Natural killer cell (primary cell): ENCODE data around the gene ADAMTS17. TPM values are rescaled to one million over a fixed set of nuclear protein-coding genes. Genes with fewer than 3 reads are reported as not detected.

ENCODE experiments used
- ATAC-seq, 3 donors: fragments of 150-1000 bp in 2 of 3; fragments of 200-7000 bp in 1 of 3; cut with Tn5 transposase; 1 replicate in 1 of 3; 2 replicates in 2 of 3; pipeline ENCODE4 v1.10.0; 2021; ENCODE audit warnings: mild to moderate bottlenecking in 2 of 3, moderate library complexity in 2 of 3
- DNase-seq, 2 donors: peaks; one replicate each; pipeline versions ENCODE4 v3.0.0 to v3.0.0-alpha.2; 2013 to 2021; ENCODE audit warnings: mixed read lengths in 1 of 2
- H3K27ac ChIP-seq: one replicate; pipeline ENCODE4 v1.5.1; 2013; ENCODE audit warnings: mild to moderate bottlenecking, low read length
- H3K27me3 ChIP-seq: one replicate; pipeline ENCODE4 v1.6.1; 2013; ENCODE audit warnings: low read length; ENCODE audit not compliant: control insufficient read depth, insufficient read depth
- H3K36me3 ChIP-seq: one replicate; pipeline ENCODE4 v1.6.1; 2013; ENCODE audit warnings: low read length; ENCODE audit not compliant: control insufficient read depth, insufficient read depth
- H3K4me1 ChIP-seq: one replicate; pipeline ENCODE4 v1.6.1; 2013; ENCODE audit warnings: low read length; ENCODE audit not compliant: control insufficient read depth, insufficient read depth
- H3K4me3 ChIP-seq: one replicate; pipeline ENCODE4 v1.5.1; 2013; ENCODE audit warnings: low read length
- H3K9me3 ChIP-seq: one replicate; pipeline ENCODE4 v1.6.1; 2013; ENCODE audit warnings: low read length; ENCODE audit not compliant: control insufficient read depth, insufficient read depth
- H3K27ac Mint-ChIP-seq, 2 donors: one replicate each; pipeline ENCODE4 v1.8.0; 2022; ENCODE audit warnings: mild to moderate bottlenecking in 2 of 2, mixed read lengths in 2 of 2, moderate library complexity in 1 of 2
- H3K27me3 Mint-ChIP-seq, 2 donors: one replicate each; pipeline ENCODE4 v1.8.0; 2022; ENCODE audit warnings: low read depth in 2 of 2, mixed read lengths in 2 of 2
- H3K36me3 Mint-ChIP-seq: one replicate; pipeline ENCODE4 v1.8.0; 2022; ENCODE audit warnings: mixed read lengths
- H3K4me1 Mint-ChIP-seq, 2 donors: one replicate each; pipeline ENCODE4 v1.8.0; 2022; ENCODE audit warnings: mixed read lengths in 2 of 2
- H3K4me3 Mint-ChIP-seq: one replicate; pipeline ENCODE4 v1.8.0; 2022; ENCODE audit warnings: mild to moderate bottlenecking, moderate library complexity, mixed read lengths
- H3K9me3 Mint-ChIP-seq, 2 donors: one replicate each; pipeline ENCODE4 v1.8.0; 2022; ENCODE audit warnings: mixed read lengths in 2 of 2
- WGBS: methylation state at CpG from one replicate; pipeline ENCODE4 v1.1.7; 2013; ENCODE audit warnings: missing lambda C conversion rate; ENCODE audit not compliant: insufficient coverage; 5-methylcytosine and 5-hydroxymethylcytosine counted together
- intact Hi-C: fragments of 100-400 bp; cut with micrococcal nuclease; formaldehyde crosslinking; loops from one replicate; pipeline ENCODE4 v1.14.2; 2022
- total RNA-seq, 4 donors: library from RNA; stranded (reverse); fragments of 120-200 nt in 1 of 4; gene quantifications; one replicate each; pipeline versions ENCODE4 v1.2.3 to v1.2.4, GENCODE V29; 2013 to 2022
- TF ChIP-seq, protein P1 (sequence below): fragments of 200-600 bp; IDR thresholded peaks from one replicate; pipeline ENCODE4 v1.8.0; 2022; ENCODE audit warnings: antibody characterized with exemption

The ADAMTS17 gene
- total RNA-seq, 3 donors from 2014 or later (not counting 1 experiment from before 2014, with no cell fraction given), result 4.8 to 9.5 (median 5.3) TPM

- intact Hi-C loops, result no loop called here
- H3K36me3 Mint-ChIP-seq, result peaks cover 7% of the 10 kb centered on the region
These were observed 290.6 kb downstream of the ADAMTS17 start for GRCh38 chr15:100050877-100051786.

DNA sequence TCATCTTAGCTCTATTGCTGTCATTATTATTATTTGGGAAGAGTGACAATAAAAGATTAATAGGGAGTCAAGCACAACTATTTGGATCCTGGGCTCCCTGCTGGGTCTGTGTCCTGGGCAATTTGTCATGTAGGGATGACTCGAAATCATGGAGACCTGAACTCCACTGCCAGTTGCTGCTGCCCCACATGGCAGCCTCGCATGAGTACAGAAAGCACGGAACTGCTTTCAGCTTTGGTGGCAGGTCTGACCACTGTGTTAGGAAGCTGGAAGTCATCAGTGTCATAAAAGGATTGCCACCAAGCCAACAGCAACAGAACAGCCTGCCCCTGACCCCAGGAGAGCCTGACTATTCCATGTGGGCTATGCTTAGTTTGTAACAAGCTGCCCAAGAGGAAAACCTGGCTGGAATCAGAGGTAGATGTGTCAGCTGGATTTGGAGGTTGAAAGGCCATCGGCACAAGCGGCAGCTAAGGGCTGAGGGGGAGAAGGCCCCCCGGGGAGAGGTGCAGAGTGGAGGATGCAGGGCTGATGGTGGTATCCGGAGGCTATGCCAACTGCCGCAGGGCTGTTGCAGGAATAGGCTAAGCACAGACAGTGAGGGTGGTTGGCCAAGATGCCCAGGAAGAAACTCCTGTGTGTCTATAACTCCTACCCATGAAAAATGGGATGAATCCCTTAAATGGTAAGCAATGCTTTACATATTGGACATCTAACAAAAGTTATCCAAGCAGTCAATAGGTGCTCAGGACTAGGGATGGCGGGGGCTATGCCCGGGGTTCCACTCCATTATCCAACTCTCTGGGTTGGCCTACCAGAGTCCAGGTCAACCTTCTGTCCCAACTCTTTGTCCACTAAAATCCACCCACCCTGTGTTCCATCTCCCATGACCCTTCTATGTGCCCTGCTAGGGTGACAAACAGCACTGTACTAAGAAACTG, 291.6 kb downstream of the ADAMTS17 start:
- Histone ChIP-seq H3K27me3 (no peaks in the 10 kb centered on the region), H3K27ac (no peak overlapping the region), H3K4me1 (peaks cover 8% of the 10 kb centered on the region), H3K4me3 (no peak overlapping the region), H3K9me3 (no peaks in the 10 kb centered on the region), H3K36me3 (no peaks in the 10 kb centered on the region)
- WGBS, result 90% methylated on average over 10 of the region's 10 CpGs
- DNase-seq (no peak), ATAC-seq (no peak)
- Mint-ChIP-seq H3K4me1 (peaks cover 6 to 9% of the 10 kb centered on the region in 2 donors), H3K36me3 (peaks cover 7% of the 10 kb centered on the region), H3K4me3 (no peak overlapping the region), H3K9me3 (peaks cover 0 to 4% of the 10 kb centered on the region in 2 donors), H3K27me3 (peaks cover 4 to 9% of the 10 kb centered on the region in 2 donors), H3K27ac (no peak overlapping the region)
- TF ChIP-seq, protein P1, sequence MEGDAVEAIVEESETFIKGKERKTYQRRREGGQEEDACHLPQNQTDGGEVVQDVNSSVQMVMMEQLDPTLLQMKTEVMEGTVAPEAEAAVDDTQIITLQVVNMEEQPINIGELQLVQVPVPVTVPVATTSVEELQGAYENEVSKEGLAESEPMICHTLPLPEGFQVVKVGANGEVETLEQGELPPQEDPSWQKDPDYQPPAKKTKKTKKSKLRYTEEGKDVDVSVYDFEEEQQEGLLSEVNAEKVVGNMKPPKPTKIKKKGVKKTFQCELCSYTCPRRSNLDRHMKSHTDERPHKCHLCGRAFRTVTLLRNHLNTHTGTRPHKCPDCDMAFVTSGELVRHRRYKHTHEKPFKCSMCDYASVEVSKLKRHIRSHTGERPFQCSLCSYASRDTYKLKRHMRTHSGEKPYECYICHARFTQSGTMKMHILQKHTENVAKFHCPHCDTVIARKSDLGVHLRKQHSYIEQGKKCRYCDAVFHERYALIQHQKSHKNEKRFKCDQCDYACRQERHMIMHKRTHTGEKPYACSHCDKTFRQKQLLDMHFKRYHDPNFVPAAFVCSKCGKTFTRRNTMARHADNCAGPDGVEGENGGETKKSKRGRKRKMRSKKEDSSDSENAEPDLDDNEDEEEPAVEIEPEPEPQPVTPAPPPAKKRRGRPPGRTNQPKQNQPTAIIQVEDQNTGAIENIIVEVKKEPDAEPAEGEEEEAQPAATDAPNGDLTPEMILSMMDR, result no peak
- intact Hi-C loops, result no loop called here

More at GRCh38 chr15:100050877-100051786, 290.6 kb downstream of the ADAMTS17 start:
- TF ChIP-seq, protein P1, result no peak
- Mint-ChIP-seq H3K27me3 (peaks cover 6 to 16% of the 10 kb centered on the region in 2 donors), H3K4me3 (no peak overlapping the region), H3K9me3 (peaks cover 0 to 4% of the 10 kb centered on the region in 2 donors), H3K4me1 (peaks cover 13 to 14% of the 10 kb centered on the region in 2 donors), H3K27ac (no peak overlapping the region)
- DNase-seq (no peak), ATAC-seq (peak in 1 of 3 donors; percentile 22)
- no peaks in the 10 kb centered on the region for H3K27me3 ChIP-seq
- H3K4me3 ChIP-seq, result no peak overlapping the region
- WGBS, result 80% methylated on average over 19 of the region's 19 CpGs
- H3K36me3 ChIP-seq, result no peaks in the 10 kb centered on the region
- H3K27ac ChIP-seq, result no peak overlapping the region
- no peaks in the 10 kb centered on the region for H3K9me3 ChIP-seq
- peaks cover 11% of the 10 kb centered on the region for H3K4me1 ChIP-seq

GRCh38 chr15:100049483-100049882, 292.3 kb downstream of the ADAMTS17 start:
- Mint-ChIP-seq H3K27me3 (peaks cover 4 to 9% of the 10 kb centered on the region in 2 donors), H3K4me3 (no peak overlapping the region), H3K27ac (no peak overlapping the region), H3K9me3 (peaks cover 0 to 4% of the 10 kb centered on the region in 2 donors), H3K4me1 (peaks cover 0 to 5% of the 10 kb centered on the region in 2 donors), H3K36me3 (peaks cover 7% of the 10 kb centered on the region)
- no peak overlapping the region for H3K27ac ChIP-seq
- DNase-seq (no peak), ATAC-seq (no peak)
- no peak overlapping the region for H3K4me3 ChIP-seq
- H3K36me3 ChIP-seq, result no peaks in the 10 kb centered on the region
- no peaks in the 10 kb centered on the region for H3K27me3 ChIP-seq
- intact Hi-C loops, result no loop called here
- TF ChIP-seq, protein P1, result no peak
- H3K4me1 ChIP-seq, result peaks cover 2% of the 10 kb centered on the region
- no peaks in the 10 kb centered on the region for H3K9me3 ChIP-seq
- 90% methylated on average over 2 of the region's 2 CpGs for WGBS
